Head of caudate nucleus (tissue), 42 donors: ENCODE data around the gene EIF2B1.
A peak's percentile ranks its signal among the peaks of the same experiment; 100 is the strongest.
"Not testable (repeated sequence)": the region's sequence is repeated elsewhere in the genome, so short reads cannot be mapped to it uniquely, and the experiment has no call there.

ENCODE experiments used
- DNase-seq, 42 donors: peaks; one replicate each; pipeline versions ENCODE4 v3.0.0 to v3.0.0-alpha.2; 2020 to 2021; ENCODE audit warnings: mixed read lengths in 7 of 42
- intact Hi-C: fragments of 100-400 bp; cut with DNase I; formaldehyde crosslinking; loops from one replicate; pipeline ENCODE4 v1.15.0; 2022

The EIF2B1 gene

GRCh38 chr12:123578829-123579228 is 54.7 kb downstream of the EIF2B1 start:
- intact Hi-C loops, DNase-seq: not testable (repeated sequence)

GRCh38 chr12:123578243-123578642 is 55.2 kb downstream of the EIF2B1 start:
- intact Hi-C loops = no loop called here
- DNase-seq = no peak

GRCh38 chr12:123576611-123577010 is 56.9 kb downstream of the EIF2B1 start:
- intact Hi-C loops = no loop called here
- no peak for DNase-seq

GRCh38 chr12:123573870-123574269 is 59.6 kb downstream of the EIF2B1 start:
- no peak for DNase-seq
- intact Hi-C loops = no loop called here

- no peak for DNase-seq
- intact Hi-C loops = no loop called here
Measured at GRCh38 chr12:123572391-123572790, 61.1 kb downstream of the EIF2B1 start.

GRCh38 chr12:123571343-123571813 is 62.1 kb downstream of the EIF2B1 start:
- intact Hi-C loops = no loop called here
- peak in 24 of 42 donors; percentile 16 to 76 (median 37) for DNase-seq
